ENCODE measurements around the gene C6orf89. TPM values are rescaled to one million over a fixed set of nuclear protein-coding genes. Genes with fewer than 3 reads are reported as not detected.

The C6orf89 gene
- total RNA-seq, 1 donor from 2014 or later, result 76.4 TPM

DNA sequence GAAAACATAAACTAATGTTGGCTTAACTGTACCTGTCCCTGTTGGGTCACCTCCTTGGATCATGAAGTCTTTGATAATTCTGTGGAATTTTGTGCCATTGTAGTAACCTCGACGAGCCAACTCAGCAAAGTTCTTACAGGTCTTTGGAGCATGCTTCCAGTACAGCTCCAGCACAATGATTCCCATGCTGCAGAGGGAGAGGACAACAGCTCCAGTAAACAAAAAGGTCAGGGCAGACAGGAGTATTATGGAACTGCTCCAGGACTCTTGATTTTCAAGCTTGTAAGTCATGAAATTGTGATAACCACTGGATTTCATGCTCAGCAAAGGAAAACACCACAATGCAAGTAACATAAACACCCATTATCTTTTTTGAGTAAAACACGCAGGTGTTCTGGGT lies 14.1 kb upstream of the C6orf89 start:
- H3K27me3 ChIP-seq (ENCODE audit: low read depth), result no peaks in the 10 kb centered on the region
- peaks cover 79% of the 10 kb centered on the region for H3K4me1 ChIP-seq
- H3K36me3 ChIP-seq, result peaks cover 23% of the 10 kb centered on the region
- DNase-seq, result no peak
- intact Hi-C loops (cut with micrococcal nuclease), result no loop called here
- TF ChIP-seq CTCF (IDR thresholded peaks at IDR 0.05; ENCODE audit: borderline replicate concordance), result no peak
- no peaks in the 10 kb centered on the region for H3K9me3 ChIP-seq (replicated peaks)
- peak overlapping the region; percentile 0 for H3K4me3 ChIP-seq
- peak overlapping the region; percentile 95 for H3K27ac ChIP-seq (replicated peaks)

- no peak for TF ChIP-seq CTCF (IDR thresholded peaks at IDR 0.05; ENCODE audit: borderline replicate concordance)
- H3K36me3 ChIP-seq, result peaks cover 23% of the 10 kb centered on the region
- DNase-seq, result no peak
- H3K4me1 ChIP-seq, result peaks cover 68% of the 10 kb centered on the region
- H3K9me3 ChIP-seq (replicated peaks), result no peaks in the 10 kb centered on the region
- intact Hi-C loops (cut with micrococcal nuclease), result no loop called here
- H3K4me3 ChIP-seq, result peak overlapping the region; percentile 88
- H3K27me3 ChIP-seq (ENCODE audit: low read depth), result no peaks in the 10 kb centered on the region
- H3K27ac ChIP-seq (replicated peaks), result peak overlapping the region; percentile 95
Observed at GRCh38 chr6:36873115-36873514, 12.6 kb upstream of the C6orf89 start.

GRCh38 chr6:36873612-36874442 lies 11.9 kb upstream of the C6orf89 start:
- intact Hi-C loops (cut with micrococcal nuclease), result no loop called here
- H3K36me3 ChIP-seq, result peaks cover 18% of the 10 kb centered on the region
- H3K27ac ChIP-seq (replicated peaks), result peak overlapping the region; percentile 95
- no peaks in the 10 kb centered on the region for H3K27me3 ChIP-seq (ENCODE audit: low read depth)
- H3K9me3 ChIP-seq (replicated peaks), result no peaks in the 10 kb centered on the region
- no peak for DNase-seq
- peaks cover 64% of the 10 kb centered on the region for H3K4me1 ChIP-seq
- peak overlapping the region; percentile 88 for H3K4me3 ChIP-seq
- no peak for TF ChIP-seq CTCF (IDR thresholded peaks at IDR 0.05; ENCODE audit: borderline replicate concordance)

DNA sequence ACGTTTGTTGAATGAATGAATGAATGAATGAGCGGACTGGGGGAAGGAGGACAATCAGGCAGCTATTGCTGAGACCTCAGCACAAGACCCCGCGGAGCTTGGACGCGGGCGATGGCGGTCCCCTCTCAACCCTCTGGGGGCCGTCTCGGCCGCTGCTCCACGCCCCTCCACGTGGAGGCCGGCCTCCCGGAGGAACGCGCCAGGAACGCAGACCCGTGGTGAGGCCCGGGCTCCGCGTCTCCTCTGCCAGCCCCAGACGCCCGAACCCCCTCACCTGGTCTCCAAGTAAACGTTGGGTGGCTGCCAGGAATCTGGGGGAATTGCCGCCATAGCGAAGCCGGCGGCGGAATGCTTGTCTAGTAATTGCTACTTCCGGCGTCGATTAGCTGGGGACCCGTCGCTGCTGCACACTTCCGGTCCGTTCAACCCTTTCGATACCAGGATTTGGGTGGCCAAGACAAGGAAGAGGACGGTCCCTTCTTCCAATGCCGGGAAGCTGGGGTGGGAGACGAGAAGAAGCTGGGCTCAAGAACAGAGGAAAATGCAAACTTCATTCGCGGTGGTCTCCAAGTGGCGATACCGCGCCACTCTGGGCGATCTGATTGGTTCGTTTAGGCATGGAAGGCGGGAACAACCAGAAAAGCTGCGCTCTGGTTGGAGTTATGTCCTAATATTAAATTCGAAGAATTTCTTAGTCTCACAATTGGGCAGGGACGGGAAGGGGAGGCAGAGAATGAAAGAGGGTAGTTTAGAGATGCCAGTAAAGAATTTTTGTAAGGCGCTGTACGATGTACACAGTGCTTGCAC lies 11.1 kb upstream of the C6orf89 start, which contains the start of gene PPIL1:
TSS of gene PPIL1 (minus strand) at position 361 of the 807 bp plus-strand sequence. CDS start at position 330, 31 bp downstream.
- Histone ChIP-seq H3K4me1 (peaks cover 63% of the 10 kb centered on the region), H3K4me3 (peak within 1 kb of the TSS; percentile 88), H3K9me3 (replicated peaks) (no peaks in the 10 kb centered on the region), H3K27me3 (ENCODE audit: low read depth) (no peaks in the 10 kb centered on the region), H3K36me3 (peaks cover 10% of the 10 kb centered on the region), H3K27ac (replicated peaks) (peak within 1 kb of the TSS; percentile 95)
- no peak for TF ChIP-seq CTCF (IDR thresholded peaks at IDR 0.05; ENCODE audit: borderline replicate concordance)
- intact Hi-C loops (cut with micrococcal nuclease), result no loop called here
- DNase-seq, result peak; percentile 78

- H3K36me3 ChIP-seq, result peaks cover 7% of the 10 kb centered on the region
- peak overlapping the region; percentile 95 for H3K27ac ChIP-seq (replicated peaks)
- H3K4me3 ChIP-seq, result peak overlapping the region; percentile 88
- intact Hi-C loops (cut with micrococcal nuclease), result no loop called here
- TF ChIP-seq CTCF (IDR thresholded peaks at IDR 0.05; ENCODE audit: borderline replicate concordance), result no peak
- no peak for DNase-seq
- H3K4me1 ChIP-seq, result peaks cover 66% of the 10 kb centered on the region
- no peaks in the 10 kb centered on the region for H3K27me3 ChIP-seq (ENCODE audit: low read depth)
- no peaks in the 10 kb centered on the region for H3K9me3 ChIP-seq (replicated peaks)
Observed at GRCh38 chr6:36875250-36875633, 10.5 kb upstream of the C6orf89 start.
